KMS-11 (cell line): ENCODE data around the gene MAP4K2.

Experiments
- H2AFZ ChIP-seq: fragments of 200-600 bp; sonication (generic); 2 replicates; pipeline ENCODE4 v1.6.1; 2016; ENCODE audit warnings: antibody characterized with exemption, mixed run types, low read depth
- H3K27ac ChIP-seq: fragments of 200-600 bp; sonication (generic); 2 replicates; pipeline ENCODE4 v1.6.1; 2016; ENCODE audit warnings: mild to moderate bottlenecking, mixed run types
- H3K27me3 ChIP-seq: fragments of 200-600 bp; sonication (generic); 2 replicates; pipeline ENCODE4 v1.6.1; 2017; ENCODE audit warnings: mild to moderate bottlenecking, low read depth, mixed run types, moderate library complexity; ENCODE audit not compliant: insufficient read depth
- H3K36me3 ChIP-seq: fragments of 200-600 bp; sonication (generic); 2 replicates; pipeline ENCODE4 v1.6.1; 2017; ENCODE audit warnings: mild to moderate bottlenecking, mixed run types; ENCODE audit not compliant: insufficient read depth
- H3K4me1 ChIP-seq: fragments of 200-600 bp; sonication (generic); 2 replicates; pipeline ENCODE4 v1.6.1; 2016; ENCODE audit warnings: mild to moderate bottlenecking, low read depth, mixed run types; ENCODE audit not compliant: poor library complexity, severe bottlenecking
- H3K4me2 ChIP-seq: fragments of 200-600 bp; sonication (generic); 2 replicates; pipeline ENCODE4 v1.7.0; 2016; ENCODE audit warnings: mild to moderate bottlenecking, mixed run types
- H3K4me3 ChIP-seq: fragments of 200-600 bp; sonication (generic); IDR thresholded peaks from 2 replicates; pipeline ENCODE4 v1.6.1; 2017; ENCODE audit warnings: low read depth, low read length, mixed read lengths; ENCODE audit not compliant: insufficient read depth
- H3K79me2 ChIP-seq: fragments of 200-600 bp; sonication (generic); 2 replicates; pipeline ENCODE4 v1.6.1; 2016; ENCODE audit warnings: low read depth, mixed run types; ENCODE audit not compliant: insufficient read depth
- H3K9ac ChIP-seq: fragments of 200-600 bp; sonication (generic); 2 replicates; pipeline ENCODE4 v1.6.1; 2016; ENCODE audit warnings: mild to moderate bottlenecking, mixed run types
- H4K20me1 ChIP-seq: fragments of 200-600 bp; sonication (generic); 2 replicates; pipeline ENCODE4 v1.6.1; 2016; ENCODE audit warnings: mild to moderate bottlenecking, mixed run types; ENCODE audit not compliant: insufficient read depth
- TF ChIP-seq, protein P1 (sequence below): fragments of 200-600 bp; sonication (generic); conservative IDR thresholded peaks from 2 replicates; pipeline ENCODE4 v1.6.1; 2017; ENCODE audit warnings: low read depth, mild to moderate bottlenecking, antibody characterized with exemption, low read length, moderate library complexity, mixed read lengths

The MAP4K2 gene

DNA sequence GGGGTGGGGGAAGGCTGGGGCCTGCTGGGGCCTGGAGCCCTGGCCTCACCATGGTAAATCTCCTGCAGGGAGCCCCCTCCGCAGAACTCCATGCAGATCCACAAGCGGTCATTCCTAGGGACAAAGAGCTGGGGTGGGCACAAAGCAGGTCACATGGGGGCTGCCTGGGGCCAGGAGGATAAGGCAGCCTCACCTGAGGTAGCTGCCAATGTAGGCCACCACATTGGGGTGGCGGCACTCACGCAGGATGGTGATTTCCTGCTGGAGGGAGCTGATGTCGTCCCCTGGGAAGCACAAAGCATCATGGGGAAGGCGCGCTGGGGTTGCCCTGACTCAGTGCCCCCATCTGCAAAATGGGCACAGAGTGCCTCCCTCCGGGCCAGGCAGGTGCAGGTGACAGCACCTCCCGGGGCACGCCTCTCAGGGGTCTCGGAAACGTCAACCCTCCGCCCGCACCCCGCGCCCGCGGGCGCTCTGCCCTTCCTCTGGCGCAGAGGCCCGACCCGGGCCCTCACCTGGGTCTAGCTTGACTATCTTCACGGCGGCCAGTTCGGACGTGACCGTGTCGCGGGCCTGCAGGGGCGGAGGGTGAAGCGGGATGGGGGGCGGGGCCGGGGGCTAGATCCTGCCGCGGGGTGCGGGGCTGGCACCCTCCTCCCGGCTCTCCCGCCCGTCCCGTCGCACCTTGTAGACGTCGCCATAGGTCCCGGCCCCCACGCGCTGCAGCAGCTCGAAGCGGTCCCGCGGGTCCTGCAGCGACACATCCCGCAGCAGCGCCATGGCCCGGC, 450 bp downstream of the MAP4K2 start:
- Histone ChIP-seq H3K27ac (no peak overlapping the region), H3K4me2 (peak overlapping the region; percentile 45), H3K4me3 (no peak overlapping the region), H3K36me3 (no peaks in the 10 kb centered on the region), H4K20me1 (no peaks in the 10 kb centered on the region), H3K27me3 (no peaks in the 10 kb centered on the region), H3K9ac (no peak overlapping the region), H2AFZ (peak overlapping the region; percentile 26; the same call in 1 of the 2 replicates), H3K4me1 (peaks cover 12% of the 10 kb centered on the region), H3K79me2 (no peaks in the 10 kb centered on the region)
- TF ChIP-seq, protein P1, sequence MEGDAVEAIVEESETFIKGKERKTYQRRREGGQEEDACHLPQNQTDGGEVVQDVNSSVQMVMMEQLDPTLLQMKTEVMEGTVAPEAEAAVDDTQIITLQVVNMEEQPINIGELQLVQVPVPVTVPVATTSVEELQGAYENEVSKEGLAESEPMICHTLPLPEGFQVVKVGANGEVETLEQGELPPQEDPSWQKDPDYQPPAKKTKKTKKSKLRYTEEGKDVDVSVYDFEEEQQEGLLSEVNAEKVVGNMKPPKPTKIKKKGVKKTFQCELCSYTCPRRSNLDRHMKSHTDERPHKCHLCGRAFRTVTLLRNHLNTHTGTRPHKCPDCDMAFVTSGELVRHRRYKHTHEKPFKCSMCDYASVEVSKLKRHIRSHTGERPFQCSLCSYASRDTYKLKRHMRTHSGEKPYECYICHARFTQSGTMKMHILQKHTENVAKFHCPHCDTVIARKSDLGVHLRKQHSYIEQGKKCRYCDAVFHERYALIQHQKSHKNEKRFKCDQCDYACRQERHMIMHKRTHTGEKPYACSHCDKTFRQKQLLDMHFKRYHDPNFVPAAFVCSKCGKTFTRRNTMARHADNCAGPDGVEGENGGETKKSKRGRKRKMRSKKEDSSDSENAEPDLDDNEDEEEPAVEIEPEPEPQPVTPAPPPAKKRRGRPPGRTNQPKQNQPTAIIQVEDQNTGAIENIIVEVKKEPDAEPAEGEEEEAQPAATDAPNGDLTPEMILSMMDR, result no peak

DNA sequence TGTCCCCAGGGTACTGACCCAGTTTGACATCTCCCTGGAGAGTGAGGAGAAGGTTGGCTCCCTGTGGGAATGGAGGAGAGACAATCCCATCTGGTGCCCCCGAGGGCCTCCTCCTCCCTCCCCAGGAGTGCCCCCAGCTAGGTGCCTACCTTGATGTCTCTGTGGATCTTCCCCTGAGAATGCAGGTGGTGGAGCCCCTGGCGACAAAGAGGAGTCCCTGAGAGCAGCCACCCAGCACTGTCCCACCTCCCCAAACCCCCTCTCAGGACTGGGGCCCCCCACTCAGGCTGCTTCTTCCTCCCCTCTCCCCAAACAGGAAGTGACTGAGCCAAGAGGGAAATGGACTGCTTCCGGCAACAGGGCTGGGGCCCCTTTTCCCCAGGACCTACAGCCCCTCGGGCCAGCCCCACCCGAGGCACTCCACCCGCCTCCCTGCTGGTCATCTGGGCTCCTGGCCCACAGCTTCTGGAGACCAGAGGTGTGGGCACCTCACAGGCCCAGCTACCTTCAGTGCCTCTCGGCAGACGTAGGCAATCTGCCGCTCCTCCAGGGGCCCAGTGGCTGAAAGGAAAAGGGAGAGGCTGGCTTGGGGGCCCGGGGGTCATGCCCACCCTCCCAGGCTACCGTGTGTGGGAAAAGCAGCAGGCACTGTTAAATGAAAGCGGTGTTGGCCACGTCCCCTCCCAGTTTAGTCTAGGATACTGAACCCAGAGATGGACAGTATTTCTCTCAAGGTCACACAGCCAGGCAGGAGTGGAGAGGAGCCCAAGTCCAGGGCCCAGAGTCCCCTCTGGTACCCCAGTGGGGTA, 1.2 kb downstream of the MAP4K2 start:
- H3K79me2 ChIP-seq, result no peaks in the 10 kb centered on the region
- H3K27ac ChIP-seq, result no peak overlapping the region
- peaks cover 12% of the 10 kb centered on the region for H3K4me1 ChIP-seq
- TF ChIP-seq, protein P1, result no peak
- H3K4me2 ChIP-seq, result peak overlapping the region; percentile 45
- no peak overlapping the region for H2AFZ ChIP-seq
- no peak overlapping the region for H3K4me3 ChIP-seq
- no peaks in the 10 kb centered on the region for H3K27me3 ChIP-seq
- no peaks in the 10 kb centered on the region for H4K20me1 ChIP-seq
- no peaks in the 10 kb centered on the region for H3K36me3 ChIP-seq
- no peak overlapping the region for H3K9ac ChIP-seq

DNA sequence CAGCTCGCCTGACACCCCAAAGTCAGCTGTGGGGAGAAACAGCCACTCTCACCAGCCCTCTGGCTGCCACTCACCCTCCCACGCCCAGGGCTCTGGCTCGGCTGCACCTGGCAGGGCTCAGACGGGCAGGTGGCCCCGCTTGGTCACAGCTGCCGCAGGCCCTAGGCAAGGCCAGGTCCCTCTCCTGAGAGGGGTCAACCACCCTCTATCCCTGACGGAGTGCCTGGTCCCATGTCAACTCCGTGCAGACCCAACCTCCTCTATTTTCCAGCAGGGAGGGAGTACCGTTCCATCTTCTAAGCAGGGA, 1.9 kb downstream of the MAP4K2 start:
- Histone ChIP-seq H3K27ac (no peak overlapping the region), H3K9ac (no peak overlapping the region), H3K36me3 (no peaks in the 10 kb centered on the region), H3K4me1 (peaks cover 12% of the 10 kb centered on the region), H3K4me2 (no peak overlapping the region), H3K4me3 (no peak overlapping the region), H2AFZ (no peak overlapping the region), H4K20me1 (no peaks in the 10 kb centered on the region), H3K27me3 (no peaks in the 10 kb centered on the region), H3K79me2 (no peaks in the 10 kb centered on the region)
- TF ChIP-seq, protein P1, result no peak

DNA sequence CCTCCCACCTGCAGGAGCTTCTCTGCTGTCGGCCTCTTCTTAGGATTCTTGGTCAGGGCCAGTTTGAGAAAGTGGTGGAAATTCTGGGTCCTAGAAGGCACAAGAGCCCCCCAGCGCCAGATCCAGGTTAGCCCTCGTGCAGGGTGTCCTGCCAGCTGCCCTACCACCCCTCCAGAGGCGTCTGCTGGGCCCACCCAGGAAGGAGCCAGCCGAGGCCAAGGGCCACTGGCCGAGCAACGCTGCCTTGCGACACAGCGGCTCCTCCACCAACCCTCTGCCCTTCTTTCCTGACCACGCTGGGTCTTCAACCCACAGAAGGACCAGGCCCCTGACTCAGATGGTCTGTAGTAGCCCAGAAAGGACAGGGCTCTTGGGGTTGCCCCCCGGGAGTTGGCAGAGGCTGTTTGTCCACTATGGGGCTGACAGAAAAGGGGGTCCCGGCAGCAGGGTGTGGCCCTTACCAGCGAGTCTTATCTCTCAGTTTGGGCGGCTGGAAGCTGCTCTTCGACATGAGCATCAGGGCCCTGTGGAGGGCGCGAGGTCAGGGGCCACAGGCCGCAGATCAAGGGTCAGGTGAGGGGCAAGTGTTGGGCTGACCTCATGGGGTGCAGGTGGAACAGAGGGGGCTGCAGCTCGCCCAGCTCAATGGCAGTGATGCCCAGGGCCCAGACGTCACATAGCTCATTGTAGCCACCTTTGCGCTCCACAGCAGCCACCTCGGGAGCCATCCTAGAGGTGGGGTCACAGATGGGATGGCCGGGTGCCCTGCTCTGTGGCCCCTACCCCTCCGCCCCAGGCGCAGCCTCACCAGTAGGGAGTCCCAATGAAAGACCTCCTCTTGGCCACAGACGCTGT, 2.5 kb downstream of the MAP4K2 start:
- TF ChIP-seq, protein P1, result no peak
- H3K27ac ChIP-seq, result no peak overlapping the region
- H4K20me1 ChIP-seq, result no peaks in the 10 kb centered on the region
- no peak overlapping the region for H2AFZ ChIP-seq
- H3K36me3 ChIP-seq, result no peaks in the 10 kb centered on the region
- H3K79me2 ChIP-seq, result no peaks in the 10 kb centered on the region
- no peak overlapping the region for H3K4me2 ChIP-seq
- peaks cover 12% of the 10 kb centered on the region for H3K4me1 ChIP-seq
- no peaks in the 10 kb centered on the region for H3K27me3 ChIP-seq
- no peak overlapping the region for H3K9ac ChIP-seq
- no peak overlapping the region for H3K4me3 ChIP-seq
